M059J (cell line): ENCODE measurements around the gene AHRR. TPM values are rescaled to one million over a fixed set of nuclear protein-coding genes. Genes with fewer than 3 reads are reported as not detected.

ENCODE experiments used
- total RNA-seq: library from RNA; depleted of rRNA; stranded (reverse); fragments of >200 nt; shearing (Covaris generic); gene quantifications from 2 replicates; pipeline ENCODE4 v1.2.3, GENCODE V29; 2014; rRNA removed

The AHRR gene
- total RNA-seq, 1 experiment from 2014 or later: 50.6 TPM

Other genes with a start within 250 kb of the AHRR start
- 5.7 and 9.9 TPM in 2 replicates for gene PLEKHG4B, start 229.5 kb upstream of the AHRR start, total RNA-seq
- gene LRRC14B, start 130.2 kb upstream of the AHRR start, total RNA-seq: not detected in 2 replicates
- gene CCDC127, start 103.6 kb upstream of the AHRR start, total RNA-seq: 3.4 and 5.4 TPM in 2 replicates
- 78.4 and 109 TPM in 2 replicates for gene SDHA, start 103.4 kb upstream of the AHRR start, total RNA-seq
- gene PDCD6, start 50.1 kb upstream of the AHRR start, total RNA-seq: 120 and 149 TPM in 2 replicates
- gene EXOC3, start 121.5 kb downstream of the AHRR start, total RNA-seq: 32.2 and 36.7 TPM in 2 replicates
- gene SLC9A3, start 202.7 kb downstream of the AHRR start, total RNA-seq: 2.9 and 3.0 TPM in 2 replicates